IMR-90 (cell line): ENCODE data around the gene BDKRB1. TPM values are rescaled to one million over a fixed set of nuclear protein-coding genes. Genes with fewer than 3 reads are reported as not detected.

Experiments
- ATAC-seq: fragments of 200-7000 bp; cut with Tn5 transposase; 2 replicates; pipeline ENCODE4 v1.9.1; 2020; ENCODE audit warnings: low read depth, mild to moderate bottlenecking, moderate library complexity
- BruUV-seq: library from RNA; stranded (reverse); fragments of 400-500 nt; replicated peaks from 2 replicates; lab custom pipeline; 2021; lab: Mats Ljungman, UMichigan
- CTCF ChIA-PET: fragments of 300-600 bp; formaldehyde crosslinking; extraction: SDS; loops from one replicate; lab custom pipeline; 2021; ENCODE audit warnings: antibody characterized with exemption; lab: Yijun Ruan, JAX
- POLR2A ChIA-PET: fragments of 300-600 bp; sonication (Branson Sonifier 250); formaldehyde crosslinking; loops from one replicate; lab custom pipeline; 2022; ENCODE audit warnings: antibody characterized with exemption; ENCODE audit not compliant: unreplicated experiment; lab: Charles Lee
- DNase-seq: peaks from one replicate; pipeline ENCODE4 v3.0.0; 2013
- H2AFZ ChIP-seq: replicated peaks from 2 replicates; pipeline ENCODE3; 2013; ENCODE audit warnings: low read length, mild to moderate bottlenecking; ENCODE audit not compliant: poor library complexity
- H2AK5ac ChIP-seq: 2 replicates; pipeline ENCODE4 v1.6.1; 2013; ENCODE audit warnings: low read depth, low read length, inconsistent platforms
- H2AK9ac ChIP-seq: replicated peaks from 2 replicates; pipeline ENCODE3; 2013; ENCODE audit warnings: mild to moderate bottlenecking, low read depth, low read length, moderate library complexity; ENCODE audit not compliant: poor library complexity
- H2BK120ac ChIP-seq: 2 replicates; pipeline ENCODE4 v1.6.1; 2013; ENCODE audit warnings: low read depth, low read length, inconsistent platforms
- H2BK15ac ChIP-seq: 3 replicates; pipeline ENCODE4 v1.6.1; 2013; ENCODE audit warnings: low read depth, low read length, inconsistent platforms
- H2BK20ac ChIP-seq: 2 replicates; pipeline ENCODE4 v1.6.1; 2013; ENCODE audit warnings: low read depth, mild to moderate bottlenecking, inconsistent platforms, low read length, moderate library complexity
- H2BK5ac ChIP-seq: 2 replicates; pipeline ENCODE4 v1.6.1; 2013; ENCODE audit warnings: mild to moderate bottlenecking, low read depth, low read length, inconsistent platforms; ENCODE audit not compliant: poor library complexity, severe bottlenecking
- H3K14ac ChIP-seq: replicated peaks from 2 replicates; pipeline ENCODE4 v1.6.1; 2013; ENCODE audit warnings: low read depth, low read length, inconsistent platforms
- H3K18ac ChIP-seq: 2 replicates; pipeline ENCODE4 v1.6.1; 2013; ENCODE audit warnings: low read depth, low read length, control low read depth
- H3K23ac ChIP-seq: 2 replicates; pipeline ENCODE4 v1.6.1; 2013; ENCODE audit warnings: low read depth, low read length, inconsistent platforms
- H3K27ac ChIP-seq: 2 replicates; pipeline ENCODE4 v1.5.1; 2013; ENCODE audit warnings: mild to moderate bottlenecking, control low read depth, low read length; ENCODE audit not compliant: insufficient read depth
- H3K27me3 ChIP-seq: 2 replicates; pipeline ENCODE4 v1.6.1; 2013; ENCODE audit warnings: low read length; ENCODE audit not compliant: control insufficient read depth, insufficient read depth
- H3K36me3 ChIP-seq: 2 replicates; pipeline ENCODE4 v1.6.1; 2013; ENCODE audit warnings: low read length, mixed read lengths; ENCODE audit not compliant: control insufficient read depth, insufficient read depth
- H3K4ac ChIP-seq: 2 replicates; pipeline ENCODE4 v1.6.1; 2013; ENCODE audit warnings: low read depth, low read length, inconsistent platforms
- H3K4me1 ChIP-seq: 2 replicates; pipeline ENCODE4 v1.6.1; 2013; ENCODE audit warnings: low read length, mixed read lengths; ENCODE audit not compliant: control insufficient read depth, insufficient read depth
- H3K4me2 ChIP-seq: 2 replicates; pipeline ENCODE4 v1.6.1; 2013; ENCODE audit warnings: low read depth, mild to moderate bottlenecking, control low read depth, low read length, moderate library complexity
- H3K4me3 ChIP-seq: 2 replicates; pipeline ENCODE4 v1.5.1; 2013; ENCODE audit warnings: low read depth, mild to moderate bottlenecking, control low read depth, low read length, moderate library complexity; ENCODE audit not compliant: insufficient read depth
- H3K56ac ChIP-seq: 2 replicates; pipeline ENCODE4 v1.6.1; 2013; ENCODE audit warnings: low read length, inconsistent platforms; ENCODE audit not compliant: insufficient read depth; ENCODE audit errors: extremely low read depth
- H3K79me1 ChIP-seq, 2 experiments: 2 replicates each; pipeline ENCODE4 v1.6.1; 2013; ENCODE audit warnings: low read length in 2 of 2, inconsistent platforms in 1 of 2, low read depth in 1 of 2
- H3K9ac ChIP-seq: 2 replicates; pipeline ENCODE4 v1.6.1; 2013; ENCODE audit warnings: low read depth, low read length, control low read depth
- H3K9me1 ChIP-seq: 2 replicates; pipeline ENCODE4 v1.6.1; 2013; ENCODE audit warnings: low read length, inconsistent platforms; ENCODE audit not compliant: insufficient read depth
- H3K9me3 ChIP-seq: 2 replicates; pipeline ENCODE4 v1.6.1; 2013; ENCODE audit warnings: low read length; ENCODE audit not compliant: control insufficient read depth, insufficient read depth
- H4K20me1 ChIP-seq: 2 replicates; pipeline ENCODE4 v1.6.1; 2013; ENCODE audit warnings: low read length, inconsistent platforms; ENCODE audit not compliant: insufficient read depth
- H4K5ac ChIP-seq: 2 replicates; pipeline ENCODE4 v1.6.1; 2013; ENCODE audit warnings: mild to moderate bottlenecking, low read depth, low read length, control low read depth
- H4K8ac ChIP-seq, 2 experiments: 2 replicates each; pipeline ENCODE4 v1.6.1; 2013; ENCODE audit warnings: low read depth in 2 of 2, low read length in 2 of 2, control low read depth in 1 of 2, inconsistent platforms in 1 of 2
- H4K91ac ChIP-seq: 2 replicates; pipeline ENCODE4 v1.6.1; 2013; ENCODE audit warnings: low read depth, low read length, inconsistent platforms; ENCODE audit not compliant: insufficient read depth
- POLR2A ChIP-seq: IDR thresholded peaks from 2 replicates; pipeline ENCODE4 v1.6.1; 2012; ENCODE audit warnings: mild to moderate bottlenecking, low read depth, low read length
- RAD21 ChIP-seq: IDR thresholded peaks from 2 replicates; pipeline ENCODE4 v1.6.1; 2012; ENCODE audit warnings: low read length, improper control_type of control experiment
- WGBS, 2 experiments: methylation state at CpG; one replicate each; pipeline versions ENCODE4 v1.1.5 to v1.1.7; 2013; ENCODE audit warnings: missing lambda C conversion rate in 2 of 2; ENCODE audit not compliant: insufficient read length in 1 of 2; ENCODE audit errors: extremely low coverage in 2 of 2; 5-methylcytosine and 5-hydroxymethylcytosine counted together
- dilution Hi-C: fragments of 300-500 bp; cut with HindIII; formaldehyde crosslinking; loops from one replicate; pipeline ENCODE4 v1.14.3; 2018; ENCODE audit warnings: low sequenced_read_pairs; ENCODE audit not compliant: unreplicated experiment
- in situ Hi-C: fragments of 300-500 bp; cut with MboI; formaldehyde crosslinking; loops from 3 replicates; pipeline ENCODE4 v1.14.3; 2019; ENCODE audit warnings: low sequenced_read_pairs, inconsistent platforms, mixed read lengths
- intact Hi-C: fragments of 100-400 bp; cut with micrococcal nuclease; formaldehyde crosslinking; loops from 2 replicates; pipeline ENCODE4 v1.10.0; 2022
- polyA plus RNA-seq, 3 experiments: library from polyadenylated mRNA; depleted of rRNA; stranded (reverse); fragments of >200 nt; gene quantifications; 2 replicates each; pipeline ENCODE4 v1.2.3, GENCODE V29; 2012; ENCODE audit warnings: low replicate concordance in 1 of 3
- total RNA-seq: library from RNA; depleted of rRNA; stranded (reverse); fragments of >200 nt; gene quantifications from 2 replicates; pipeline ENCODE4 v1.2.3, GENCODE V29; 2012

The BDKRB1 gene
- total and polyA plus RNA-seq, 2 of the 4 experiments (the other 2 are of a cell fraction): 56.5 to 130 TPM

GRCh38 chr14:96207686-96208085, 48.3 kb upstream of the BDKRB1 start:
- POLR2A ChIA-PET: interaction anchor here (0.9 kb wide), 1 partner anchor 103 kb away, joined by 4 read pairs; no protein-coding TSS in a partner anchor
- TSS peak; percentile 7 for BruUV-seq
- Histone ChIP-seq H3K18ac (peak overlapping the region; percentile 53), H2AK5ac (peak overlapping the region; percentile 30; the same call in 1 of the 2 replicates), H3K14ac (peak overlapping the region; percentile 77), H2AK9ac (no peak overlapping the region), H3K27me3 (no peaks in the 10 kb centered on the region), H3K27ac (peak overlapping the region; percentile 37; the same call in 1 of the 2 replicates), H4K91ac (no peak overlapping the region; the same call in 1 of the 2 replicates), H3K9me3 (peaks cover 14% of the 10 kb centered on the region), H3K79me1 (peaks cover 45 to 85% of the 10 kb centered on the region in 2 experiments), H4K8ac (peak overlapping the region; percentile 2 to 35; a peak in 2 of 4 replicates), H2BK120ac (0 out of 2 replicates have a peak overlapping the region, but pooled peaks have one; percentile 32), H2AFZ (no peak overlapping the region), H3K36me3 (peaks cover 58% of the 10 kb centered on the region), H2BK5ac (peak overlapping the region; percentile 35), H2BK15ac (no peak overlapping the region), H4K20me1 (peaks cover 59% of the 10 kb centered on the region), H4K5ac (peak overlapping the region; percentile 59), H2BK20ac (no peak overlapping the region), H3K9ac (0 out of 2 replicates have a peak overlapping the region, but pooled peaks have one; percentile 99), H3K4me3 (peak overlapping the region; percentile 88), H3K9me1 (peaks cover 18% of the 10 kb centered on the region), H3K56ac (no peak overlapping the region), H3K23ac (peak overlapping the region; percentile 43; the same call in 1 of the 2 replicates), H3K4ac (no peak overlapping the region), H3K4me2 (peak overlapping the region; percentile 98), H3K4me1 (peaks cover 20% of the 10 kb centered on the region)
- CTCF ChIA-PET: no interaction called here
- in situ Hi-C loops: no loop called here
- intact Hi-C loops: loop anchor here (10.0 kb wide), 1 partner anchor 213 kb away; no protein-coding TSS in a partner anchor
- DNase-seq: no peak
- dilution Hi-C loops: no loop called here
- no peak for ATAC-seq
- TF ChIP-seq RAD21 (no peak), POLR2A (0 out of 2 replicates have a peak, but pooled peaks have one; percentile 31)
- WGBS, 2 experiments: 96% methylated on average over 4 of the region's 5 CpGs; no CpG with 5 or more reads in 1 of the 2 experiments
